ENCODE data around the gene KRTAP10-1. TPM values are rescaled to one million over a fixed set of nuclear protein-coding genes. Genes with fewer than 3 reads are reported as not detected.

The KRTAP10-1 gene
- total RNA-seq, 1 experiment from 2014 or later: not detected

DNA sequence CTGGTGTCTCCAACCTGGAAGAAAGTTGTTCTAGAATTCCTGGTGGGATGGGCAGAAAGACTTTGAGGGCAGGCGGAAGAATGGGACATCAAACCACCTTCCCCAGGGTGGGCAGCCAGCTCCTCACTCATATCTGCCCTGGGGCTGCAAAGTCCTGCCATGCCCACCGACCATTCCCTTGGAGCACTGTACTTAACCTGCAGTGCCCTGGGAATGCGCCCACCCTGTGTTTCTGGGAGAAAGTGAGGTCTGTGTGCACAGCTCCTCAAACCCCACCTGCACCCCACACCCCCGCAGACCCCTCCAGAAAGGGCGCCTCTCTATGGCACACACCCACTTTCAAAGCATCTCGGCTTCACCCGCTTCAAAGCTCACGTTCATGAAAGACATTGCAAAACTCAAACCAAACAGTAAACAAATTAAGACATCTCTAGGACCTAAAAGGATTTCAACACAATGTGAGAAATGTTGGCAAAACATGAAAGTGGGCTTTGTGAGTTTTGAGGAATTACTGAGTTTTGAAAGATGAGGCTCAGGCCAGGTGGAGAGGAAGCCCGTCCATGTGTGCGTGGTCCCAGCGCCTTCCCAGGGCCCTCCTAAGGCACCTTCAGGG lies 25.1 kb downstream of the KRTAP10-1 start:
- no TSS peak for BruUV-seq (replicated peaks)
- H3K4me1 ChIP-seq (ENCODE audit: insufficient read depth, low read length): peaks cover 10% of the 10 kb centered on the region; the same call in 1 of the 2 replicates
- no peaks in the 10 kb centered on the region for H3K9me2 ChIP-seq (replicated peaks; ENCODE audit: low read length)
- H3K79me2 ChIP-seq (ENCODE audit: low read length): no peaks in the 10 kb centered on the region
- H3K27me3 ChIP-seq (ENCODE audit: low read length): no peaks in the 10 kb centered on the region
- no peak overlapping the region for H3K4me3 ChIP-seq (ENCODE audit: low read length)
- no peak overlapping the region for H3K9ac ChIP-seq (ENCODE audit: low read length)
- H3K27ac ChIP-seq (ENCODE audit: low read length): no peak overlapping the region
- intact Hi-C loops (cut with micrococcal nuclease): no loop called here
- no peaks in the 10 kb centered on the region for H3K36me3 ChIP-seq (ENCODE audit: low read depth, low read length)
- no peaks in the 10 kb centered on the region for H4K20me1 ChIP-seq (ENCODE audit: low read length)
- TF ChIP-seq EZH2 (IDR thresholded peaks at IDR 0.05; ENCODE audit: low read length, unreplicated experiment) (no peak), CTCF (conservative IDR thresholded peaks at IDR 0.05; ENCODE audit: low read depth, low read length) (no peak), EZH2phosphoT487 (IDR thresholded peaks at IDR 0.05; ENCODE audit: borderline replicate concordance, low read length) (no peak)
- ATAC-seq (no peak), DNase-seq (no peak)
- H3K9me3 ChIP-seq (ENCODE audit: low read length): no peaks in the 10 kb centered on the region
- H3F3A ChIP-seq (ENCODE audit: low read length, unreplicated experiment): no peaks in the 10 kb centered on the region
- POLR2A ChIA-PET (ENCODE audit: unreplicated experiment): no interaction called here
- CTCF ChIA-PET: no interaction called here
- no peak overlapping the region for H3K4me2 ChIP-seq (ENCODE audit: low read length)
- H2AFZ ChIP-seq (ENCODE audit: low read length): no peak overlapping the region

- Histone ChIP-seq H4K20me1 (ENCODE audit: low read length) (no peaks in the 10 kb centered on the region), H3K4me1 (ENCODE audit: insufficient read depth, low read length) (peaks cover 11% of the 10 kb centered on the region; the same call in 1 of the 2 replicates), H3K27ac (ENCODE audit: low read length) (no peak overlapping the region), H3K9me3 (ENCODE audit: low read length) (no peaks in the 10 kb centered on the region), H3K27me3 (ENCODE audit: low read length) (no peaks in the 10 kb centered on the region), H3K9ac (ENCODE audit: low read length) (no peak overlapping the region), H3K9me2 (replicated peaks; ENCODE audit: low read length) (no peaks in the 10 kb centered on the region), H3F3A (ENCODE audit: low read length, unreplicated experiment) (no peaks in the 10 kb centered on the region), H2AFZ (ENCODE audit: low read length) (no peak overlapping the region), H3K79me2 (ENCODE audit: low read length) (no peaks in the 10 kb centered on the region), H3K36me3 (ENCODE audit: low read depth, low read length) (no peaks in the 10 kb centered on the region), H3K4me3 (ENCODE audit: low read length) (no peak overlapping the region), H3K4me2 (ENCODE audit: low read length) (no peak overlapping the region)
- no peak for TF ChIP-seq EZH2phosphoT487 (IDR thresholded peaks at IDR 0.05; ENCODE audit: borderline replicate concordance, low read length)
- TF ChIP-seq CTCF (conservative IDR thresholded peaks at IDR 0.05; ENCODE audit: low read depth, low read length): no peak
- no peak for TF ChIP-seq EZH2 (IDR thresholded peaks at IDR 0.05; ENCODE audit: low read length, unreplicated experiment)
- BruUV-seq (replicated peaks): no TSS peak
- ATAC-seq (no peak), DNase-seq (no peak)
- ChIA-PET CTCF (no interaction called here), POLR2A (ENCODE audit: unreplicated experiment) (no interaction called here)
- intact Hi-C loops (cut with micrococcal nuclease): no loop called here
These were observed 25.8 kb downstream of the KRTAP10-1 start for GRCh38 chr21:44514218-44514520.

DNA sequence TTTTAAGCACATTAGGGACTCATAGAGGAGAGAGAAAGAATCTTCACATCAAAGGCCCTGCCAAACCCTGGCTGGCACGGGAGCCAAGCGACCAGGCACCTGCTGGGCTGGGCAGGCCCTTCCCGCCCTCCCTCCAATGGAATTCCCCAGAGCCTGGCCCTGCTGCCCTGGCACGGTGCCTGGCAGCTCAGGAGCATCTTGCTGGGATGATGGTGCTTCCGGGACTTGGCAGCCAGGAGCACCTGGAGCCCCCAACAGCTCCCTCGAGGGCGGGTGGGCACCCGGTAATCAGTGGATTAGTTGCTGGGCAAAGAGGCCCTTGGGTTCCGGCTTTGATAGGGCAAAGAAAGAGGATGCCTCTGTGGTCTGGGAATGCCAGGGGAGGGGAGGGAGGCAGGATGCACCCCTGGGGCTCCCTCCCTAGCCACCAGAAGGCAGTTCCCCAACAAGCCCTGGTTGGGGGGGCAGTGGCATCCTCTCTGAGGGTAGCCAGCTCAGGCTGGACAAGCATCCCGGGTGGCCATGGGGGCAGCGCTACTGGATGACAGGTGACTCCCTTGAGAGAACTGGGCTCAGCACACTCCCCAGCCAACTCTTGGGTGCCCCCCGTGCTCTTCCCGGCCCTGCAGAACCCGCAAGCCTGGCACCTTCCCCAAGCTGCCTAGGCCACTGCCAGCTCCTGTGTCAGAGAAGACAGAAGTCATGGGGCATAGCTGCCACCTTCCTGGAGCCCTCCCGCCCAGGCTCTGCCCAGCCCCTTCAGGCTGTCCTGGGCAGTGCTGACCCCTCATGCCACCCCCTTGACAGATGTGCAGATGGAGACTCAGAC lies 26.4 kb downstream of the KRTAP10-1 start:
- peaks cover 11% of the 10 kb centered on the region; the same call in 1 of the 2 replicates for H3K4me1 ChIP-seq (ENCODE audit: insufficient read depth, low read length)
- POLR2A ChIA-PET (ENCODE audit: unreplicated experiment): no interaction called here

More for the DNA sequence above, 26.4 kb downstream of the KRTAP10-1 start:
- intact Hi-C loops (cut with micrococcal nuclease): no loop called here
- no peaks in the 10 kb centered on the region for H3K36me3 ChIP-seq (ENCODE audit: low read depth, low read length)
- H3K9me3 ChIP-seq (ENCODE audit: low read length): no peaks in the 10 kb centered on the region
- H3K79me2 ChIP-seq (ENCODE audit: low read length): no peaks in the 10 kb centered on the region
- ATAC-seq (no peak), DNase-seq (peak; percentile 24)
- no peaks in the 10 kb centered on the region for H3K27me3 ChIP-seq (ENCODE audit: low read length)
- no peaks in the 10 kb centered on the region for H4K20me1 ChIP-seq (ENCODE audit: low read length)
- TF ChIP-seq CTCF (conservative IDR thresholded peaks at IDR 0.05; ENCODE audit: low read depth, low read length) (no peak), EZH2phosphoT487 (IDR thresholded peaks at IDR 0.05; ENCODE audit: borderline replicate concordance, low read length) (no peak), EZH2 (IDR thresholded peaks at IDR 0.05; ENCODE audit: low read length, unreplicated experiment) (no peak)
- no peak overlapping the region for H3K4me3 ChIP-seq (ENCODE audit: low read length)
- no peak overlapping the region for H3K4me2 ChIP-seq (ENCODE audit: low read length)
- no TSS peak for BruUV-seq (replicated peaks)
- H3K9me2 ChIP-seq (replicated peaks; ENCODE audit: low read length): no peaks in the 10 kb centered on the region
- H2AFZ ChIP-seq (ENCODE audit: low read length): no peak overlapping the region
- H3K9ac ChIP-seq (ENCODE audit: low read length): no peak overlapping the region
- H3F3A ChIP-seq (ENCODE audit: low read length, unreplicated experiment): no peaks in the 10 kb centered on the region
- no peak overlapping the region for H3K27ac ChIP-seq (ENCODE audit: low read length)
- CTCF ChIA-PET: no interaction called here
